OCI-LY1 (cell line): ENCODE measurements around the gene IGF1.

Experiments
- CTCF ChIP-seq: fragments of 200-600 bp; sonication (generic), shearing (Covaris generic); IDR thresholded peaks from 2 replicates; pipeline ENCODE4 v1.5.1; 2017; ENCODE audit warnings: mild to moderate bottlenecking, antibody characterized with exemption, low read length, moderate library complexity, mixed read lengths
- EZH2 ChIP-seq: fragments of 200-600 bp; sonication (generic), shearing (Covaris generic); IDR thresholded peaks from 2 replicates; pipeline ENCODE4 v1.8.0; 2017; ENCODE audit warnings: borderline replicate concordance, mixed run types, mild to moderate bottlenecking, antibody characterized with exemption, low read length, moderate library complexity, mixed read lengths

- TF ChIP-seq CTCF, result no peak
- TF ChIP-seq EZH2, result no peak
Observed at GRCh38 chr12:102521662-102522277, 41.4 kb upstream of the IGF1 start.
